Ishikawa (cell line): Measurements from ENCODE around the gene SMCO4.

Experiments used
- CEBPB ChIP-seq: IDR thresholded peaks from 2 replicates; pipeline ENCODE4 v1.6.1; 2012
- EGR1 ChIP-seq: IDR thresholded peaks from 2 replicates; pipeline ENCODE4 v1.6.1; 2012
- TAF1 ChIP-seq: IDR thresholded peaks from 2 replicates; pipeline ENCODE4 v1.6.1; 2012; ENCODE audit warnings: low read depth, mild to moderate bottlenecking
- TEAD4 ChIP-seq: IDR thresholded peaks from 2 replicates; pipeline ENCODE4 v1.6.1; 2012
- ZBTB7A ChIP-seq: IDR thresholded peaks from 2 replicates; pipeline ENCODE4 v1.6.1; 2012; ENCODE audit warnings: low read depth
- TF ChIP-seq, protein P1 (sequence below): IDR thresholded peaks from 2 replicates; pipeline ENCODE4 v1.6.1; 2012
- TF ChIP-seq, protein P2 (sequence below): IDR thresholded peaks from 2 replicates; pipeline ENCODE4 v1.6.1; 2012; ENCODE audit warnings: low read depth, mild to moderate bottlenecking

DNA sequence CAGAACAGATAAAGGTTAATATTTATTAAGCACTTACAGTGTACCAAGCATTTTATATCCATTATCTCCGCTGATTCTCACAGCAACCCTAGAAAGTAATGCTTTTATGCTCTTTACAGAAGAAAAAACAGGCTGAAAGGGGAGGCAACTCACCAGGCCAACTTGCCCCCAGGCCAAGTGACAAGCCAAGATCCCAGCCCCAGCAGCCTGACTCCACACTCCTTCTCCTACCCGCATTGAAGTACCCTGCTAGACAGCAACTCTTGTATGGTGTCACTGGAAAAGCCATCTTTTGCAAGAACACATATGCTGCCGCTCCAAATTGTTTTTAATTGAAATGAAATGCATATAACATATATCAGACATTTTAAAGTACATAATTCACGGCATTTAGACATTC, 25.6 kb downstream of the SMCO4 start:
- TF ChIP-seq TEAD4 (no peak), CEBPB (no peak), EGR1 (no peak), ZBTB7A (no peak), TAF1 (no peak)
- TF ChIP-seq, protein P1, sequence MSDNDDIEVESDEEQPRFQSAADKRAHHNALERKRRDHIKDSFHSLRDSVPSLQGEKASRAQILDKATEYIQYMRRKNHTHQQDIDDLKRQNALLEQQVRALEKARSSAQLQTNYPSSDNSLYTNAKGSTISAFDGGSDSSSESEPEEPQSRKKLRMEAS = no peak
- TF ChIP-seq, protein P2, sequence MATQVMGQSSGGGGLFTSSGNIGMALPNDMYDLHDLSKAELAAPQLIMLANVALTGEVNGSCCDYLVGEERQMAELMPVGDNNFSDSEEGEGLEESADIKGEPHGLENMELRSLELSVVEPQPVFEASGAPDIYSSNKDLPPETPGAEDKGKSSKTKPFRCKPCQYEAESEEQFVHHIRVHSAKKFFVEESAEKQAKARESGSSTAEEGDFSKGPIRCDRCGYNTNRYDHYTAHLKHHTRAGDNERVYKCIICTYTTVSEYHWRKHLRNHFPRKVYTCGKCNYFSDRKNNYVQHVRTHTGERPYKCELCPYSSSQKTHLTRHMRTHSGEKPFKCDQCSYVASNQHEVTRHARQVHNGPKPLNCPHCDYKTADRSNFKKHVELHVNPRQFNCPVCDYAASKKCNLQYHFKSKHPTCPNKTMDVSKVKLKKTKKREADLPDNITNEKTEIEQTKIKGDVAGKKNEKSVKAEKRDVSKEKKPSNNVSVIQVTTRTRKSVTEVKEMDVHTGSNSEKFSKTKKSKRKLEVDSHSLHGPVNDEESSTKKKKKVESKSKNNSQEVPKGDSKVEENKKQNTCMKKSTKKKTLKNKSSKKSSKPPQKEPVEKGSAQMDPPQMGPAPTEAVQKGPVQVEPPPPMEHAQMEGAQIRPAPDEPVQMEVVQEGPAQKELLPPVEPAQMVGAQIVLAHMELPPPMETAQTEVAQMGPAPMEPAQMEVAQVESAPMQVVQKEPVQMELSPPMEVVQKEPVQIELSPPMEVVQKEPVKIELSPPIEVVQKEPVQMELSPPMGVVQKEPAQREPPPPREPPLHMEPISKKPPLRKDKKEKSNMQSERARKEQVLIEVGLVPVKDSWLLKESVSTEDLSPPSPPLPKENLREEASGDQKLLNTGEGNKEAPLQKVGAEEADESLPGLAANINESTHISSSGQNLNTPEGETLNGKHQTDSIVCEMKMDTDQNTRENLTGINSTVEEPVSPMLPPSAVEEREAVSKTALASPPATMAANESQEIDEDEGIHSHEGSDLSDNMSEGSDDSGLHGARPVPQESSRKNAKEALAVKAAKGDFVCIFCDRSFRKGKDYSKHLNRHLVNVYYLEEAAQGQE = no peak
